Astrocyte (in vitro differentiated cells and primary cell): Measurements from ENCODE around the gene GID8. TPM values are rescaled to one million over a fixed set of nuclear protein-coding genes. Genes with fewer than 3 reads are reported as not detected.
A peak's percentile ranks its signal among the peaks of the same experiment; 100 is the strongest.

ENCODE experiments used
- DNase-seq: peaks from one replicate; pipeline ENCODE4 v3.0.0-alpha.2; 2010; ENCODE audit warnings: low read depth
- FAIRE-seq: peaks from 2 replicates; lab custom pipeline; 2011; peaks lifted over from hg19 to GRCh38; lab: Jason Lieb, UNC
- H2AFZ ChIP-seq: 2 replicates; pipeline ENCODE4 v1.6.0; 2012; ENCODE audit warnings: low read depth, low read length, inconsistent platforms
- H3K27ac ChIP-seq: 2 replicates; pipeline ENCODE4 v1.5.1; 2011; ENCODE audit warnings: low read depth, low read length, inconsistent platforms
- H3K27me3 ChIP-seq: 2 replicates; pipeline ENCODE4 v1.6.0; 2011; ENCODE audit warnings: low read length, inconsistent platforms; ENCODE audit not compliant: insufficient read depth
- H3K36me3 ChIP-seq: 2 replicates; pipeline ENCODE4 v1.5.1; 2011; ENCODE audit warnings: low read length, inconsistent platforms; ENCODE audit not compliant: insufficient read depth
- H3K4me1 ChIP-seq: 2 replicates; pipeline ENCODE4 v1.5.1; 2011; ENCODE audit warnings: low read length, inconsistent platforms; ENCODE audit not compliant: insufficient read depth
- H3K4me2 ChIP-seq: 2 replicates; pipeline ENCODE4 v1.6.0; 2012; ENCODE audit warnings: low read length, inconsistent platforms
- H3K4me3 ChIP-seq: 2 replicates; pipeline ENCODE4 v1.5.1; 2011; ENCODE audit warnings: low read depth, mild to moderate bottlenecking, low read length, inconsistent platforms; ENCODE audit not compliant: insufficient read depth
- H3K79me2 ChIP-seq: 2 replicates; pipeline ENCODE4 v1.6.0; 2012; ENCODE audit warnings: mild to moderate bottlenecking, low read length, inconsistent platforms; ENCODE audit not compliant: insufficient read depth
- H3K9ac ChIP-seq: 2 replicates; pipeline ENCODE4 v1.6.0; 2012; ENCODE audit warnings: mild to moderate bottlenecking, low read length, inconsistent platforms
- H3K9me3 ChIP-seq: 2 replicates; pipeline ENCODE4 v1.5.1; 2012; ENCODE audit warnings: low read depth, mild to moderate bottlenecking, low read length, inconsistent platforms; ENCODE audit not compliant: insufficient read depth
- H4K20me1 ChIP-seq: 2 replicates; pipeline ENCODE4 v1.6.0; 2012; ENCODE audit warnings: low read length, inconsistent platforms; ENCODE audit not compliant: insufficient read depth
- H3K27ac Mint-ChIP-seq: one replicate; pipeline ENCODE4 v1.8.0; 2021; ENCODE audit warnings: mild to moderate bottlenecking, mixed read lengths; ENCODE audit not compliant: unreplicated experiment
- H3K27me3 Mint-ChIP-seq: one replicate; pipeline ENCODE4 v1.8.0; 2021; ENCODE audit warnings: low read depth, mixed read lengths; ENCODE audit not compliant: unreplicated experiment
- H3K36me3 Mint-ChIP-seq: one replicate; pipeline ENCODE4 v1.8.0; 2021; ENCODE audit warnings: low read depth, mixed read lengths; ENCODE audit not compliant: unreplicated experiment
- H3K4me1 Mint-ChIP-seq: one replicate; pipeline ENCODE4 v1.8.0; 2021; ENCODE audit warnings: low read depth, mixed read lengths; ENCODE audit not compliant: unreplicated experiment
- H3K4me3 Mint-ChIP-seq: one replicate; pipeline ENCODE4 v1.8.0; 2021; ENCODE audit warnings: mild to moderate bottlenecking, moderate library complexity, mixed read lengths; ENCODE audit not compliant: unreplicated experiment
- H3K9me3 Mint-ChIP-seq: one replicate; pipeline ENCODE4 v1.8.0; 2021; ENCODE audit warnings: mild to moderate bottlenecking, mixed read lengths; ENCODE audit not compliant: unreplicated experiment
- EZH2 ChIP-seq: IDR thresholded peaks from 2 replicates; pipeline ENCODE4 v1.6.1; 2012; ENCODE audit warnings: mild to moderate bottlenecking, low read length, inconsistent platforms; ENCODE audit not compliant: insufficient read depth
- total RNA-seq: library from RNA; stranded (reverse); gene quantifications from 2 replicates; pipeline ENCODE4 v1.2.1, GENCODE V29; 2021
- TF ChIP-seq, protein P1 (sequence below): IDR thresholded peaks from 2 replicates; pipeline ENCODE4 v1.5.1; 2011; ENCODE audit warnings: low read depth, mild to moderate bottlenecking, inconsistent platforms, low read length, moderate library complexity; ENCODE audit not compliant: insufficient read depth

GID8 gene
- total RNA-seq, 1 donor from 2014 or later, result 37.1 TPM

DNA sequence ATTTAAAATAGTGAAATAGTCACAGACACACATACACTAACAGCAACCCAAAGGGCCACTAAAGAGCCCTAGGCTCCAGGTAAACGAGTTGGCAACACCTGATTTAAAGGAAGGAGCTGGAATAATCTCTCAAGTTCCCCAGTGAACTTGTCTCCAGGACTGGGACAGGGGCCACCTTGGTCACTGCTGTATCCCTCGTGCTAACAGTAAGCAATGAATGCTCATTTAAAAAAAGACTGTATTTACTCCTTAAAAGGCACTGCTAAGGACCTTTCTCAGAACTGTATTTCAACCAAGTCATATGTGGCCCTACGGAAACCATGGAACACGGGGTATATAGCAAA is 12.9 kb upstream of the GID8 start:
- peaks cover 88% of the 10 kb centered on the region for H4K20me1 ChIP-seq
- Mint-ChIP-seq H3K4me3 (peak overlapping the region; percentile 97), H3K27ac (peak overlapping the region; percentile 98), H3K4me1 (peaks cover 37% of the 10 kb centered on the region), H3K9me3 (no peaks in the 10 kb centered on the region), H3K27me3 (no peaks in the 10 kb centered on the region), H3K36me3 (peaks cover 4% of the 10 kb centered on the region)
- no peaks in the 10 kb centered on the region for H3K27me3 ChIP-seq
- DNase-seq (no peak), FAIRE-seq (no peak)
- peaks cover 51% of the 10 kb centered on the region for H3K4me1 ChIP-seq
- peak overlapping the region; percentile 91 for H3K4me2 ChIP-seq
- peak overlapping the region; percentile 96 for H3K9ac ChIP-seq
- H3K27ac ChIP-seq, result peak overlapping the region; percentile 83
- H2AFZ ChIP-seq, result no peak overlapping the region
- H3K36me3 ChIP-seq, result no peaks in the 10 kb centered on the region
- TF ChIP-seq EZH2, result no peak
- TF ChIP-seq, protein P1, sequence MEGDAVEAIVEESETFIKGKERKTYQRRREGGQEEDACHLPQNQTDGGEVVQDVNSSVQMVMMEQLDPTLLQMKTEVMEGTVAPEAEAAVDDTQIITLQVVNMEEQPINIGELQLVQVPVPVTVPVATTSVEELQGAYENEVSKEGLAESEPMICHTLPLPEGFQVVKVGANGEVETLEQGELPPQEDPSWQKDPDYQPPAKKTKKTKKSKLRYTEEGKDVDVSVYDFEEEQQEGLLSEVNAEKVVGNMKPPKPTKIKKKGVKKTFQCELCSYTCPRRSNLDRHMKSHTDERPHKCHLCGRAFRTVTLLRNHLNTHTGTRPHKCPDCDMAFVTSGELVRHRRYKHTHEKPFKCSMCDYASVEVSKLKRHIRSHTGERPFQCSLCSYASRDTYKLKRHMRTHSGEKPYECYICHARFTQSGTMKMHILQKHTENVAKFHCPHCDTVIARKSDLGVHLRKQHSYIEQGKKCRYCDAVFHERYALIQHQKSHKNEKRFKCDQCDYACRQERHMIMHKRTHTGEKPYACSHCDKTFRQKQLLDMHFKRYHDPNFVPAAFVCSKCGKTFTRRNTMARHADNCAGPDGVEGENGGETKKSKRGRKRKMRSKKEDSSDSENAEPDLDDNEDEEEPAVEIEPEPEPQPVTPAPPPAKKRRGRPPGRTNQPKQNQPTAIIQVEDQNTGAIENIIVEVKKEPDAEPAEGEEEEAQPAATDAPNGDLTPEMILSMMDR, result no peak
- peaks cover 98% of the 10 kb centered on the region for H3K79me2 ChIP-seq
- no peaks in the 10 kb centered on the region for H3K9me3 ChIP-seq
- H3K4me3 ChIP-seq, result peak overlapping the region; percentile 82

DNA sequence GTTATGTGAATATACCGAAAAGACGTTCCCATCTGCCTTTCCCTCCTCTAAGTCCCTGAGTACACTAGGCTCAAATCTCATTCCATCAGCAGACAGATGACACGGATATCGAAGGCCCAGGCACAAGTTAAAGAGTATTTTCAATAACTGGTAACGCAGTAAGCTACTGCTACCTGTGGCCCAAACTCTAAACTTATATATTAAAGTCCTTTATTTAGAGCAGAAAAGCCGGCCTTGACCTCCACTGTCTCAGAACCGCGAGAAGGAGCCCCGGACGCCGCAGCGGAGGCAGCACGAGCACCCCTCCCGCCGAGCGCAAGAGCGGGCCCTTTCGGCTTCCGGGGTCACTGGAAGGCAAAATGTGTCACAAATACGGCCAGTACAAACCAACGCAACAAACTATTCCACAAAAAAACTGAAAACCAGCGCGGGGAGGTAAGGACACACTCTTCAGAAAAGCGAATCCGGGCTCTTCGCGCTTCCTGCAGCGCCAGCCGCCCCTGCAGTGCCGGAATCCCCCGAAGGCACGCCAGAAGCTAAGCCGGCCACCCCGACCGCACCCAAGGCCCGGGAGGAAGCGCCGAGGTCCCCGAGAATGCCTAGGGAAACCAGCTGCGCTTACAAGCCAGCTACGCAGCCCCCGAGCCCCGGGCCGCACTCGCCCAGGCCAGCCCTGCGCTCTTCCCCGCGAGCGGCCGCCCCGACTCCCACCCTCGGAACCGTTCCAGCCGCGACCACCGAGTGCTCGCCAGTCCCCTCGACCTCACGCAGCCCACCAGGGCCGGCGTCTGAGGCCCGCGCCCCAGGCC is 12.3 kb upstream of the GID8 start:
- no peak for TF ChIP-seq EZH2
- TF ChIP-seq, protein P1, result no peak

More for the DNA sequence above, 12.3 kb upstream of the GID8 start:
- Mint-ChIP-seq H3K36me3 (peaks cover 4% of the 10 kb centered on the region), H3K27me3 (no peaks in the 10 kb centered on the region), H3K4me3 (peak overlapping the region; percentile 97), H3K9me3 (no peaks in the 10 kb centered on the region), H3K4me1 (peaks cover 35% of the 10 kb centered on the region), H3K27ac (peak overlapping the region; percentile 98)
- H3K36me3 ChIP-seq, result no peaks in the 10 kb centered on the region
- FAIRE-seq (no peak), DNase-seq (no peak)
- peaks cover 98% of the 10 kb centered on the region for H3K79me2 ChIP-seq
- no peak overlapping the region for H2AFZ ChIP-seq
- H3K4me1 ChIP-seq, result peaks cover 54% of the 10 kb centered on the region
- no peaks in the 10 kb centered on the region for H3K9me3 ChIP-seq
- H3K27me3 ChIP-seq, result no peaks in the 10 kb centered on the region
- peaks cover 88% of the 10 kb centered on the region for H4K20me1 ChIP-seq
- peak overlapping the region; percentile 83 for H3K27ac ChIP-seq
- peak overlapping the region; percentile 82 for H3K4me3 ChIP-seq
- peak overlapping the region; percentile 91 for H3K4me2 ChIP-seq
- peak overlapping the region; percentile 96 for H3K9ac ChIP-seq
